GM12874 (cell line): Measurements from ENCODE around the gene POC1B.

Source experiments
- CTCF ChIP-seq: IDR thresholded peaks from 2 replicates; pipeline ENCODE4 v1.5.1; 2011; ENCODE audit warnings: low read depth, mild to moderate bottlenecking, control low read depth, low read length, moderate library complexity; ENCODE audit not compliant: insufficient read depth

POC1B gene

DNA sequence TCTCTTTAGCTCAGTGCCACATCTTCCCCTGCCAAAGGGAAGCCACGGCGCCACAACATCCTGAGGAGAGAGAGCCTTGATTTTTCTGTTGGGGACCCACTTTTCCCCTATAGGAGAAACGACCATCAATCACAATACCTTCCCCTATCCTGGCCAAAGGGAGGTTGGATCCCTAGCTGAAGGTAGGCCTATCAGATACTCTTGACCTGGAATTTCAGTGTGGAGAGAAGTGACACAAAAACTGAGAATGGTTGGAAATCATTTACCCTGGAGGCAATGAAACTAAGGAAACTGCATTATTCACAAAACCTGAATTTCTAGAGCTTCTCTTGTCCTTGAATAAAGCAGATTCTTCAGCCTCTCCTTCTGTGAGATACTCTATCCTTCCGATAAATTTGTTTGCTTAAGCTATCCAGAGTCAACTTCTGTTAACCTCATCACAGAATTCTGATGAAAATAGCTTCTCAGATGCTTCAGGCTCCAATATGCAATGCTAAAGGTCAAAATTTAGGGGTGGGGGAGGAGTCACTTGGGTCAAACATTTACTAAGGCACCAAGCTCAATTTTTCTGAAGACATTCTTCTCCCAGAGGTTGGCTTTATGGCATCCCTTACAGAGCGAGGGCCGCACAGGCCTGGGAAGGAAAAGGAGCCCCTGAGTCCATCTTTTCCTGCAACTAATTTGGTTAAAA is 146.6 kb downstream of the POC1B start:
- no peak for TF ChIP-seq CTCF

DNA sequence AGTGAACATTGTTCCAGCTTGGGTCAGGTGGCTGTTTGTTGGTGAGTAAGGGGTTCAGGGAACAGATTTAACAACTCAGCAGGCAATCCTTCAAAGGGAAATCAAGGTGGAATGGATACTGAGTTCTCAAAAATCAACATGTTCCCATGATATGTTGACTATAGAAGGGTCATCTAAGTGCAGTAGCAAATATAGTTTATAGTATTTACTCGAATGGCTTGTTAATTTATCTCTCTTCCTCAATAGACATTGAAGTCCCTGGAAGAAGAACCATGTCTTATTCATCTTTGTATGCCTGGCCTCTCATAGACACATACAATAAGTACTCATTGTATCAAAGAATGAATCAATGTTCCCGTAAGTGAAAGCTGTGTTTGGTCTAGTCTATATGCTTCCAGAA is 149.0 kb downstream of the POC1B start:
- no peak for TF ChIP-seq CTCF

- TF ChIP-seq CTCF: no peak
Observed at GRCh38 chr12:89376202-89376529, 149.7 kb downstream of the POC1B start.

DNA sequence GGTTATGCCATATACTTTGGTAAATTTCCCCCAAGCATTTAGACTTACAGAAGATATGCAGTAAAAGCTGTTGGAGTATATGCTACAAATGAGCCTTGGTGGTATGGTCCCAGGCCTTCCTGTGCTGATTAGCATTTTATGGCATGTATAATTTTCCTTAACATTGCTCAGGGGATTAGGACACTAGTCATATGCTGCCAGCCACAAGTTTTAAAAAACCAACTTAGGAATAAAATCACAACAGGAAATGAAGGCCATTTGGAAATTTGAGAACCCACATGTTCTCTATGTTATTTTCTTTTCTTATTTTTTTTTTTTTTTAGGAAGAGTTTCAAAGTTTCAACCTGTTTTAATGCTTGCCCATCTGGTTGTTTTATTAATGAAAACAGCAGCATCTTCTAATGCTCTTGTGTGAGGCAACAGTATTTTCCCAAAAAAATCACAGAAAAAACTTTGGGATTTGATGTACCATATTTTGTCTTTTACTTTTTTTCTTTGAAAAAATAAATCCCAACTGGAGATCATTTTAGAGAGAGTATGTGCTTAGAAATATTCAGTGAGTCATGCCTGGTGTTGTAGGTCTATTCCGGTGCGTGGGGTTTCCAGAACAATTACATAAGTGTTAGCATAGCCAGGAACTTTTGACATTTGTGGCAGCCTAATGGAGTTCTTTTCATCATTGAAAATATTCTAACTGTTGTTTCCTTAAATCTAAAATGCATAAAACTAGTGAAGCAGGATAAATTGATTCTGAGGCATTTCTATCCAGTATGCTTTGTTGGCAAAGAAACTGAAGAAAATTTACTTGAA is 151.9 kb downstream of the POC1B start:
- TF ChIP-seq CTCF: no peak

GRCh38 chr12:89372584-89373370 is 153.1 kb downstream of the POC1B start:
- TF ChIP-seq CTCF: no peak

DNA sequence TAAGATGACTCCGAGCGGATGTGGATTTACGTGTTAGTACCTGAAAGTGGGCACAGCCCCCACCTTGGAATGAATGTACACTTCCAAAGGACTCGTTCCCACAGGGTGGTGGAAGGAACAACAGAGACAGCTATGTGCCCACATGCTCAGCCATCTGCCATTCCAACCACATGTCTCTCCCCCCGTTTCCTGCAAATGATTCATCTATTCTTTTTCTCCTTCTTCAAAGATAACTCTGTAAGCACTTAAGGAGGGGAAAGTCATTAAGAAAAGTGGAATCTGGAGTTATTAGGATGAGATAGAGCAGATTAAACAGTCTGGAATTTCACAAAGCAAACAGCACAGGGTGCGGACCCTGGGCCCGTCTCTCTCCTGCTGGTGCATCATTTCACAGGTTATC is 155.0 kb downstream of the POC1B start:
- no peak for TF ChIP-seq CTCF

DNA sequence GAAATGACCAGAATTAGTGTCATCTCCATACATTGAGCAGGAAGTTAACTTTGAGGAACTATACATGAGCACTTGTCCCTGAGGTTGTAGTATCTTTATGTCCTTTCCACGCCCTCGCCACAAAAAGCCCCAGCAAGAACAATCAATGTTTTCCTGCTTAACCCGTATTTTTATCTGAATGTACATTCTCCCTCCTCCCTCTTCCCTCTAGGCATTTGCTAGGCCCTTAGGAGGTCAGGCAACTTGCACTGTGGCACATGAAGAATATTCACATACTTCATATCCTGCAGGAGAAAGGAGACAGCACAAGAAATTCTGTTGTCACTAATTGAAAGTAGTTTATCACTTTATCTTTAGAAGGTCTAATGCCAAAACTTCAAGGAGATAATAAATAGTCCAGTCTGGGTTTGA is 155.4 kb downstream of the POC1B start:
- no peak for TF ChIP-seq CTCF
